GM23248 (cell line): ENCODE measurements around the gene NSMF. TPM values are rescaled to one million over a fixed set of nuclear protein-coding genes. Genes with fewer than 3 reads are reported as not detected.

Experiments used
- DNase-seq: peaks from one replicate; pipeline ENCODE4 v3.0.0-alpha.2; 2015
- H2AFZ ChIP-seq: fragments of 200-600 bp; sonication (generic); 2 replicates; pipeline ENCODE4 v1.6.1; 2016; ENCODE audit warnings: antibody characterized with exemption
- H3F3A ChIP-seq: fragments of 200-600 bp; sonication (generic); 2 replicates; pipeline ENCODE4 v1.6.1; 2016; ENCODE audit warnings: mild to moderate bottlenecking, antibody characterized with exemption, mixed run types; ENCODE audit not compliant: insufficient read depth
- H3K27ac ChIP-seq: fragments of 200-600 bp; sonication (generic); 2 replicates; pipeline ENCODE4 v1.5.1; 2016; ENCODE audit warnings: mild to moderate bottlenecking
- H3K27me3 ChIP-seq: fragments of 200-600 bp; sonication (generic); replicated peaks from 2 replicates; pipeline ENCODE4 v1.6.1; 2016; ENCODE audit warnings: mild to moderate bottlenecking; ENCODE audit not compliant: insufficient read depth
- H3K36me3 ChIP-seq: fragments of 200-600 bp; sonication (generic); 2 replicates; pipeline ENCODE4 v1.6.1; 2016; ENCODE audit warnings: low read depth, mild to moderate bottlenecking
- H3K4me1 ChIP-seq: fragments of 200-600 bp; sonication (generic); 2 replicates; pipeline ENCODE4 v1.6.1; 2016; ENCODE audit warnings: mild to moderate bottlenecking; ENCODE audit not compliant: insufficient read depth
- H3K4me2 ChIP-seq: fragments of 200-600 bp; sonication (generic); one replicate; pipeline ENCODE4 v1.6.1; 2016; ENCODE audit warnings: mild to moderate bottlenecking; ENCODE audit not compliant: unreplicated experiment
- H3K4me3 ChIP-seq: fragments of 200-600 bp; sonication (generic); 2 replicates; pipeline ENCODE4 v1.5.1; 2016; ENCODE audit warnings: mild to moderate bottlenecking
- H3K79me2 ChIP-seq: fragments of 200-600 bp; sonication (generic); 2 replicates; pipeline ENCODE4 v1.6.1; 2016; ENCODE audit warnings: mild to moderate bottlenecking; ENCODE audit not compliant: insufficient read depth
- H3K9ac ChIP-seq: fragments of 200-600 bp; sonication (generic); 2 replicates; pipeline ENCODE4 v1.6.1; 2016; ENCODE audit warnings: mild to moderate bottlenecking
- H3K9me2 ChIP-seq: fragments of 200-600 bp; sonication (generic); 2 replicates; pipeline ENCODE4 v1.6.1; 2016; ENCODE audit warnings: mixed run types, mild to moderate bottlenecking, moderate library complexity; ENCODE audit not compliant: insufficient read depth
- H3K9me3 ChIP-seq: fragments of 200-600 bp; sonication (generic); one replicate; pipeline ENCODE4 v1.6.1; 2017; ENCODE audit warnings: low read depth
- H4K20me1 ChIP-seq: fragments of 200-600 bp; sonication (generic); 2 replicates; pipeline ENCODE4 v1.6.0; 2016; ENCODE audit not compliant: insufficient read depth
- EZH2 ChIP-seq: fragments of 200-600 bp; sonication (generic); IDR thresholded peaks from 2 replicates; pipeline ENCODE4 v1.6.1; 2018; ENCODE audit warnings: antibody characterized with exemption, mild to moderate bottlenecking; ENCODE audit not compliant: insufficient read depth, poor library complexity, severe bottlenecking
- EZH2phosphoT487 ChIP-seq: fragments of 200-600 bp; sonication (generic); IDR thresholded peaks from 2 replicates; pipeline ENCODE4 v1.6.1; 2018; ENCODE audit warnings: antibody characterized with exemption, moderate library complexity, mild to moderate bottlenecking, low read depth; ENCODE audit not compliant: insufficient read depth
- WGBS, 2 experiments: methylation state at CpG; one replicate each; pipeline ENCODE4 v1.1.6; 2015 to 2017; ENCODE audit warnings: low lambda C conversion rate in 2 of 2, low coverage in 1 of 2; ENCODE audit errors: missing lambda C conversion rate in 2 of 2; 5-methylcytosine and 5-hydroxymethylcytosine counted together
- in situ Hi-C: fragments of 300-500 bp; cut with MboI; formaldehyde crosslinking; loops from 2 replicates; pipeline ENCODE4 v1.15.0; 2020
- polyA plus RNA-seq: library from polyadenylated mRNA; unstranded; fragments of >200 nt; fragmentation: Nextera tagmentation; extraction: Ambion mirVana; gene quantifications from 2 replicates; pipeline ENCODE4 v1.2.1, GENCODE V29; 2016
- total RNA-seq: library from RNA; depleted of rRNA; stranded (reverse); fragments of >200 nt; shearing (Covaris generic); gene quantifications from 2 replicates; pipeline ENCODE4 v1.2.3, GENCODE V29; 2014

The NSMF gene
- total and polyA plus RNA-seq, 2 experiments from 2014 or later: 13.5 to 29.1 TPM

- no peaks in the 10 kb centered on the region for H3F3A ChIP-seq
- TF ChIP-seq EZH2phosphoT487 (no peak), EZH2 (no peak)
- no peaks in the 10 kb centered on the region for H3K4me1 ChIP-seq
- H3K27ac ChIP-seq: no peak overlapping the region
- no peak overlapping the region for H3K4me3 ChIP-seq
- no peaks in the 10 kb centered on the region for H3K36me3 ChIP-seq
- in situ Hi-C loops: no loop called here
- no peak for DNase-seq
- no peaks in the 10 kb centered on the region for H3K9me3 ChIP-seq
- no peak overlapping the region for H3K4me2 ChIP-seq
- no peak overlapping the region for H2AFZ ChIP-seq
- no peaks in the 10 kb centered on the region for H4K20me1 ChIP-seq
- WGBS, 2 experiments: 77 to 80% methylated on average over 27 to 28 of the region's 29 CpGs
- H3K9ac ChIP-seq: no peak overlapping the region
- H3K9me2 ChIP-seq: no peaks in the 10 kb centered on the region
- H3K79me2 ChIP-seq: no peaks in the 10 kb centered on the region
- H3K27me3 ChIP-seq: no peaks in the 10 kb centered on the region
Observed at GRCh38 chr9:137477778-137478612, 18.9 kb upstream of the NSMF start.

- in situ Hi-C loops: no loop called here
- Histone ChIP-seq H3K79me2 (no peaks in the 10 kb centered on the region), H3F3A (no peaks in the 10 kb centered on the region)
Observed at GRCh38 chr9:137476856-137477255, 17.7 kb upstream of the NSMF start.

GRCh38 chr9:137475666-137476065, 16.5 kb upstream of the NSMF start:
- TF ChIP-seq EZH2: no peak
- no peak for TF ChIP-seq EZH2phosphoT487
- 49 to 52% methylated on average over 3 of the region's 3 CpGs for WGBS, 2 experiments
- no peak for DNase-seq
- Histone ChIP-seq H3F3A (no peaks in the 10 kb centered on the region), H3K4me1 (no peaks in the 10 kb centered on the region), H3K79me2 (no peaks in the 10 kb centered on the region), H4K20me1 (no peaks in the 10 kb centered on the region), H3K9ac (no peak overlapping the region), H3K27ac (no peak overlapping the region), H3K9me2 (no peaks in the 10 kb centered on the region), H3K4me3 (no peak overlapping the region), H2AFZ (no peak overlapping the region), H3K27me3 (no peaks in the 10 kb centered on the region), H3K4me2 (no peak overlapping the region), H3K36me3 (no peaks in the 10 kb centered on the region), H3K9me3 (no peaks in the 10 kb centered on the region)
- in situ Hi-C loops: no loop called here

More at GRCh38 chr9:137476856-137477255, 17.7 kb upstream of the NSMF start:
- Histone ChIP-seq H3K9me2 (no peaks in the 10 kb centered on the region), H3K9me3 (no peaks in the 10 kb centered on the region), H3K4me1 (no peaks in the 10 kb centered on the region), H4K20me1 (no peaks in the 10 kb centered on the region), H3K36me3 (no peaks in the 10 kb centered on the region), H2AFZ (no peak overlapping the region), H3K27me3 (no peaks in the 10 kb centered on the region), H3K4me2 (no peak overlapping the region), H3K27ac (no peak overlapping the region), H3K4me3 (no peak overlapping the region), H3K9ac (no peak overlapping the region)
- TF ChIP-seq EZH2phosphoT487 (no peak), EZH2 (no peak)
- WGBS, 2 experiments: 67 to 77% methylated on average over 10 to 11 of the region's 11 CpGs
- DNase-seq: no peak

GRCh38 chr9:137474271-137474670, 15.1 kb upstream of the NSMF start:
- Histone ChIP-seq H3K4me3 (no peak overlapping the region), H3K4me2 (no peak overlapping the region), H3K9me3 (no peaks in the 10 kb centered on the region), H3K36me3 (no peaks in the 10 kb centered on the region), H2AFZ (no peak overlapping the region), H3F3A (peaks cover 3% of the 10 kb centered on the region; the same call in 1 of the 2 replicates), H3K9me2 (no peaks in the 10 kb centered on the region), H3K79me2 (no peaks in the 10 kb centered on the region), H3K27me3 (no peaks in the 10 kb centered on the region), H3K4me1 (no peaks in the 10 kb centered on the region), H3K27ac (no peak overlapping the region), H3K9ac (no peak overlapping the region), H4K20me1 (no peaks in the 10 kb centered on the region)
- DNase-seq: no peak
- in situ Hi-C loops: no loop called here
- 83 to 84% methylated on average over 18 of the region's 18 CpGs for WGBS, 2 experiments
- no peak for TF ChIP-seq EZH2

- H3K4me1 ChIP-seq: no peaks in the 10 kb centered on the region
- DNase-seq: no peak
- no peaks in the 10 kb centered on the region for H3K36me3 ChIP-seq
- no peak for TF ChIP-seq EZH2
- no peak for TF ChIP-seq EZH2phosphoT487
- H2AFZ ChIP-seq: no peak overlapping the region
- no peak overlapping the region for H3K4me3 ChIP-seq
- no peak overlapping the region for H3K4me2 ChIP-seq
- peaks cover 8% of the 10 kb centered on the region; the same call in 1 of the 2 replicates for H3F3A ChIP-seq
- H3K9ac ChIP-seq: no peak overlapping the region
- 83 to 90% methylated on average over 7 of the region's 7 CpGs for WGBS, 2 experiments
- in situ Hi-C loops: no loop called here
- no peaks in the 10 kb centered on the region for H4K20me1 ChIP-seq
- no peaks in the 10 kb centered on the region for H3K9me2 ChIP-seq
- no peaks in the 10 kb centered on the region for H3K9me3 ChIP-seq
- no peaks in the 10 kb centered on the region for H3K79me2 ChIP-seq
- no peaks in the 10 kb centered on the region for H3K27me3 ChIP-seq
- H3K27ac ChIP-seq: no peak overlapping the region
Observed at GRCh38 chr9:137470785-137471184, 11.7 kb upstream of the NSMF start.
